Measurements from ENCODE around the gene TXNL1.
A peak's percentile ranks its signal among the peaks of the same experiment; 100 is the strongest.

Gene TXNL1

DNA sequence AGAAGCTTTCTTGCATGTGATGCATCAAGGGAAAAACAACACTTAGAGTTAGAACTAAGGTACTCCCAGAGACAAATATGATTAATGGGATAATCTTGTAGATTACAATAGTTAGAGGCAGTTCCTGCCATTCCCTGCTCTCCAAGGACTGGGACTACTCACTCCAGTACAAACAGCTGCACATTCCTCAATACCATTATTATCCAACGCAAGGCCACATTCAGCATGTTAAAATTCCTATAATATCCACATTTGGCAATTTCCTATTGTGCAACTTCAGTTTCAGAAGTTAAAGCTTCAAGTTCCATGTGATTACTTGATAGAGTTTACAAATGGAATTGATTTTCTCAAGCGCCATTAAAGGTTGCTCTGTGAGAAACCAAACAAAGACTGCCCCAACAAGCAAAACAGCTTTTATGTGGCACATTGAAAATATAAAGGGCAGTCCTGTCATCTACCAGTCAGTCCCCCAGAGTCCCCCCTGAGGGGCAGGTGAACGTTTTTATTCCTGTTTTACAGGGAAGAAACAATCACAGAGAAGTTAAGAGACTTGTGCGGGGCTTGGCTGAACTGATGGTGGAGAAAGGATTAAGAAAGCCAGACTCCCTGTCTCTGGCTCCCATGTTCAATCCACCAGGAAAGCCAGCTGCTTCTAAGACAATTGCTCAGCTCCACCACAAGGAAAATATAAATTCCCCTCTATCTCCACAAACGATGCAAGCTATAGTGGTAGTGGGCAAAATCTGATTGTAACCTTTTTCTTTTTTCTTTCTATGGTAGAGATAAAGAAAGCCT lies 72.6 kb downstream of the TXNL1 start:
- no peak for DNase-seq

DNA sequence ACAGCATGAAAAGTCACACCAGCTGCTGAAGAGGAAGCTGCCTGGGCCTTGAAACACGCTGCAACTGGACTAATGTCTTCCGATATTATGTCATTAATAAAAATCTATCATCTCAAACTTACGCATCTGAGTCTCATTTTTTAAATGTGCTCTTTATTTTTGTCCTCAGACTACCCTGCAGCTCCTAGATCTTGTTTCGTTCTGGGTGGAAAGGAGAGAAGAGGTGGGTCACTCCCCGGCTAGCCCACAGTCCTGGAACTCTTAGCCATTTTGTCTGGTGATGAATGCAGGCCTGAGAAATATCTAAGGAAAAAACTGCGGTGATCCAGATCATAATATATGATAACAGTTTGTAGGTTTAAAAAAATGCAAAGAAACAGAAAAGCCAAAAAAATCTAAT lies 73.3 kb downstream of the TXNL1 start:
- DNase-seq = no peak

DNA sequence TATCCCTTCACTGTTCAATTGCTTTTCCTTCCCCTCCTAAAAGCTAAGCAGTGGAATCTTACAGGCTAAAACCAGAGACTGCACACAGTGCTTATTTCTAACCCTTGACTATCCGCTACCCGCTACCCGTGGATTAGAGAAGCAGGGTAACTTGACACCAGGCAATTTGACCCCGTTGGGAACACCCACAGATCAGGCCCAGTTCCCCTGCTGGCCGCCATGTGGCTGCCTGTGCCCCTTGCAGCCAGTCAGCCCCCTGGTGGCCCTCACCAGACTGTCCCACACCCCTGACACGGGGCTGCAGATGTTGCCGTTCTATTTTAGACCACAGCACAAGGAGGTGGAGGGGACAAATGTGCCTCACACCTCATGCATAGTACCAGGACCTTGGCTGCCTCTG lies 74.8 kb downstream of the TXNL1 start:
- DNase-seq = peak; percentile 6

DNA sequence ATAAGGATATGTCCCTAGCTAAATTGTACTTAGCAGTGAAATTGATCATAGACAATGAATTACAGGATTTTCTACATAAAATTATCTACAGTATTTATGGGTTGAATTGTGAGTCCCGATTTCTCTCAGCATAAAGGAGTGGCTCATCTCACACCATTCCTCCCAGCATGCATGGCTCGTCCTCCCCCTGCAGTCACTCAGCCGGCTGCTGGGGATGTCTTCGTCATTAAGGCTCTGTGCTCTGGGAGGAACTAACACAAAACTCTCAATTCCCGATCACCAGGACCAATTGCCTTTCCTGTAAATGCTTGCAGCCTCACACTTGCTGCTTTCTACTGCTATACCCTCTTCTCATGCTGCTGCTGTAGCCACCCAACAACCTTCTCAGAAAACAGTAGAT lies 75.9 kb downstream of the TXNL1 start:
- DNase-seq = no peak

DNA sequence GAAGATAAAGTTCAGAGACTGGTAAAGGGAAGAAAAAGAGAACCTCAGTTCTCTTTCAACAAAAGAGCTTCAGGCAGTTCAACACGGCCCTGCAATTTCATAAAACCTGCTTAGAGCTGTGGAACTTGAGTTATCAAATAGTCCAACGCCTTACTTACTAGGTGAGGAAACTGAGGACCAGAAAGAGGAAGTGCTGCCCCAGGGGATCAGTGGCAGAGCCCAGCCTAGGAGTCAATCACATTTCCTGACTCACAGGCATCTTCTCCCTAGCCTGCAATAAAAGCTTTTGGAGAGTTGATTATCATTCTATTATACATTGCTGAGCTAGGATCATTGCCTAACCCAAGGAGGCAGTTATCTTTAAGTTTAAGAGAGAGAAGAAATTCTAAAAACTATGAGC lies 77.4 kb downstream of the TXNL1 start:
- no peak for DNase-seq

DNA sequence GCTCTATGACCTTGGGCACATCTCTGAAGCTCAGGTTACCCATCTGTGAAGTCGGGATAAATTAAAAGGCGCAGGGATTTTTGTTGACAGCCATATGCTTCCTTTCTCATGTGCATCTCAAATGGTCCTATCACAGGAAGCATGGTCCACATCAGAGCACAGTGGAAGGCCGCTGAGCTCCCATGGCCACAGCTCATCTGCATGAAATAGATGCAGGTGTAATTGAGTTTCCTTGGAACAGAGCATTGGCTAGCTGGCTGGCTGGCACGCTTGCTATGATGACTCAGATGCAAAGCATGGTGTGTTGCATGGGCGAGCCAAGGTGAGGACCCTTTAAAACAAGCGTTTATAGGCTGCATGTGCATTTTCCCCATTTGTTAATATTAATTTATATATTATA lies 79.3 kb downstream of the TXNL1 start:
- DNase-seq = no peak

DNA sequence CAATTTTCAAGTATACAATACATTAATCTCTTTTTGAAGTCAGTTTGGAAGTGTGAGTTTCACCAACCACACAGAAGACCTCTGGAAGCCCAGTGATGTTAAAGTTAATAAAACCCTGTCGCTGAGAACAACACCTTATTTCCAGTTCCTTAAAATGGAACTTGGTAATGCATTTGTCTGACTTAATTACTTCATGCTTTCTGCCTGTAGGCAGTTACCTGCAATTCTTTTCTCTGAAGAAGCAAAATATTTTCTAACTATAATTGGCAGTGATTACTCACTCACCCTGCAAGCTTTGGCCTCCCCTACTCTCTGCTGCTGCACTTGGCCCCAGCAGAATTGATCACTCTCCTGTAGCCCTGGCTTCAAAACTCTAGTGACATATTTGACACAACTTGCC lies 81.5 kb downstream of the TXNL1 start:
- DNase-seq = no peak

DNA sequence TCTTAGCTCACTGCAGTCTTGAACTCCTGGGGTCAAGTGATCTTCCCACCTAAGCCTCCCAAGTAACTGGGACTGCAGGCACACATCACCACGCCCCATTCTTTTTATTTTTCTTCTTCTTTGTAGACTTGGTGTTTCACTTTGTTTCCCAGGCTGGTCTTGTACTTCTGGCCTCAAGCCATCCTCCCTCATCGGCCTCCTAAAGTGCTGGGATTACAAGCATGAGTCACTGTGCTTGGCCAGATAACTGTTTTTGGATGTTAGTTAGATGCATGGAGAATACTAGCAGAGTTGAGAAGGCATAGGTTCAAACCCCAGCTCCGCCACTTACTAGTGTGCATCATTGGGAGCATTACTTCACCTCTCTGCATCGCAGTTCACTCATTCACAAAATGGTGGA lies 88.3 kb downstream of the TXNL1 start:
- DNase-seq = no peak

All from activated CD4-positive, alpha-beta T cell treated with anti-CD3 and anti-CD28 coated beads for 48 hours (primary cell).